Thyroid gland (tissue), 4 donors: ENCODE results near the gene GAPDHS. TPM values are rescaled to one million over a fixed set of nuclear protein-coding genes. Genes with fewer than 3 reads are reported as not detected.

Source experiments
- DNase-seq, 2 donors: peaks; one replicate each; pipeline ENCODE4 v3.0.0-alpha.2; 2019
- H3K27ac ChIP-seq, 3 donors: fragments of 200-600 bp; sonication (generic); 1 replicate in 2 of 3; 2 replicates in 1 of 3; pipeline ENCODE4 v1.5.1; 2016 to 2019; ENCODE audit warnings: mild to moderate bottlenecking in 1 of 3, moderate library complexity in 1 of 3
- H3K27me3 ChIP-seq: fragments of 200-600 bp; sonication (generic); one replicate; pipeline ENCODE4 v1.5.1; 2019
- H3K36me3 ChIP-seq, 2 donors: fragments of 200-600 bp; sonication (generic); one replicate each; pipeline ENCODE4 v1.5.1; 2016 to 2019
- H3K4me1 ChIP-seq, 2 donors: fragments of 200-600 bp; sonication (generic); one replicate each; pipeline ENCODE4 v1.5.1; 2017 to 2019
- H3K4me3 ChIP-seq, 3 donors: fragments of 200-600 bp; sonication (generic); replicated peaks in 1 of 3; 1 replicate in 2 of 3; 2 replicates in 1 of 3; pipeline ENCODE4 v1.5.1; 2016; ENCODE audit warnings: mild to moderate bottlenecking in 1 of 3
- H3K9me3 ChIP-seq: fragments of 200-600 bp; sonication (generic); one replicate; pipeline ENCODE4 v1.5.1; 2017
- CTCF ChIP-seq, 6 experiments: fragments of 200-600 bp in 3 of 6; fragments of 450-650 bp in 3 of 6; sonication (generic) in 3 of 6; IDR thresholded peaks; one replicate each; pipeline ENCODE4 v1.5.1; 2016 to 2019; ENCODE audit warnings: antibody characterized with exemption in 6 of 6, mild to moderate bottlenecking in 2 of 6, inconsistent platforms in 1 of 6, moderate library complexity in 1 of 6
- POLR2A ChIP-seq, 2 donors: fragments of 450-650 bp; IDR thresholded peaks; one replicate each; pipeline ENCODE4 v1.6.1; 2017; ENCODE audit warnings: antibody characterized with exemption in 2 of 2, mild to moderate bottlenecking in 2 of 2, moderate library complexity in 1 of 2
- WGBS, 2 donors: methylation state at CpG; one replicate each; pipeline ENCODE4 v1.1.5; 2017; 5-methylcytosine and 5-hydroxymethylcytosine counted together
- intact Hi-C: fragments of 100-400 bp; cut with DNase I; formaldehyde crosslinking; loops from one replicate; pipeline ENCODE4 v1.15.1; 2023
- total RNA-seq, 4 donors: library from RNA; depleted of rRNA; stranded (reverse); fragments of >200 nt; gene quantifications; one replicate each; pipeline ENCODE4 v1.2.3, GENCODE V29; 2016

The GAPDHS gene
- total RNA-seq, 4 donors from 2014 or later: 1.6 TPM; not detected in 3

- Histone ChIP-seq H3K4me1 (peaks cover 14 to 33% of the 10 kb centered on the region in 2 donors), H3K9me3 (no peaks in the 10 kb centered on the region), H3K36me3 (no peaks in the 10 kb centered on the region), H3K4me3 (no peak within 1 kb of the TSS), H3K27ac (peak within 1 kb of the TSS in 2 of 3 donors; percentile 21 to 71), H3K27me3 (no peaks in the 10 kb centered on the region)
- peak in 2 of 6 experiments; percentile 8 to 16 for TF ChIP-seq CTCF (IDR thresholded peaks at IDR 0.05)
- TF ChIP-seq POLR2A (IDR thresholded peaks at IDR 0.05): no peak
- 20 to 31% methylated on average over 14 to 15 of the region's 15 CpGs for WGBS, 2 donors
- intact Hi-C loops: loop anchor here (5.0 kb wide), 1 partner anchor 74 kb away; the partner anchor contains the start of gene PMIS2
- DNase-seq: peak; percentile 62
Observed at GRCh38 chr19:35513628-35514281, 19.5 kb upstream of the GAPDHS start, which contains the start of gene DMKN. Gene DMKN, minus strand, starts transcription at chr19:35513649. Its CDS starts 174 bp downstream, at chr19:35513475.

- Histone ChIP-seq H3K36me3 (no peaks in the 10 kb centered on the region), H3K4me3 (no peak overlapping the region), H3K9me3 (no peaks in the 10 kb centered on the region), H3K27ac (peak overlapping the region in 2 of 3 donors; percentile 21 to 71), H3K27me3 (no peaks in the 10 kb centered on the region), H3K4me1 (peaks cover 10 to 30% of the 10 kb centered on the region in 2 donors)
- intact Hi-C loops: loop anchor here (5.0 kb wide), 1 partner anchor 73 kb away; the partner anchor contains the start of gene PMIS2
- DNase-seq: peak; percentile 60 to 72
- TF ChIP-seq POLR2A (IDR thresholded peaks at IDR 0.05) (no peak), CTCF (IDR thresholded peaks at IDR 0.05) (peak in 1 of 6 experiments; percentile 3)
- WGBS, 2 donors: 20 to 29% methylated on average over 17 to 18 of the region's 20 CpGs
Observed at GRCh38 chr19:35514282-35514809, 18.9 kb upstream of the GAPDHS start.

- intact Hi-C loops: no loop called here
- Histone ChIP-seq H3K27ac (no peak overlapping the region), H3K9me3 (no peaks in the 10 kb centered on the region), H3K36me3 (no peaks in the 10 kb centered on the region), H3K4me1 (peaks cover 7 to 33% of the 10 kb centered on the region in 2 donors), H3K4me3 (no peak overlapping the region), H3K27me3 (no peaks in the 10 kb centered on the region)
- TF ChIP-seq POLR2A (IDR thresholded peaks at IDR 0.05) (no peak), CTCF (IDR thresholded peaks at IDR 0.05) (no peak)
- WGBS, 2 donors: 86 to 87% methylated on average over 3 of the region's 3 CpGs
- no peak for DNase-seq
Observed at GRCh38 chr19:35516310-35516709, 16.9 kb upstream of the GAPDHS start.

- no peaks in the 10 kb centered on the region for H3K9me3 ChIP-seq
- H3K27me3 ChIP-seq: no peaks in the 10 kb centered on the region
- no peak for TF ChIP-seq CTCF (IDR thresholded peaks at IDR 0.05)
- TF ChIP-seq POLR2A (IDR thresholded peaks at IDR 0.05): no peak
- H3K4me3 ChIP-seq: no peak overlapping the region
- WGBS, 2 donors: 84 to 96% methylated on average over 2 of the region's 2 CpGs
- no peaks in the 10 kb centered on the region for H3K36me3 ChIP-seq
- no peak overlapping the region for H3K27ac ChIP-seq
- H3K4me1 ChIP-seq: peaks cover 7 to 40% of the 10 kb centered on the region in 2 donors
- intact Hi-C loops: no loop called here
- no peak for DNase-seq
Observed at GRCh38 chr19:35517342-35517741, 15.9 kb upstream of the GAPDHS start.

- H3K27me3 ChIP-seq: no peaks in the 10 kb centered on the region
- intact Hi-C loops: no loop called here
- TF ChIP-seq CTCF (IDR thresholded peaks at IDR 0.05): no peak
- no peak for TF ChIP-seq POLR2A (IDR thresholded peaks at IDR 0.05)
- no peaks in the 10 kb centered on the region for H3K9me3 ChIP-seq
- H3K4me1 ChIP-seq: peaks cover 7 to 36% of the 10 kb centered on the region in 2 donors
- WGBS, 2 donors: 68 to 71% methylated on average over 6 of the region's 6 CpGs
- H3K27ac ChIP-seq: peak overlapping the region in 1 of 3 donors; percentile 21
- no peak overlapping the region for H3K4me3 ChIP-seq
- H3K36me3 ChIP-seq: no peaks in the 10 kb centered on the region
- DNase-seq: peak in 1 of 2 donors; percentile 10
Observed at GRCh38 chr19:35518313-35518712, 14.9 kb upstream of the GAPDHS start.
